ENCODE measurements around the gene HGS. TPM values are rescaled to one million over a fixed set of nuclear protein-coding genes. Genes with fewer than 3 reads are reported as not detected.
A peak's percentile ranks its signal among the peaks of the same experiment; 100 is the strongest.

HGS gene, protein sequence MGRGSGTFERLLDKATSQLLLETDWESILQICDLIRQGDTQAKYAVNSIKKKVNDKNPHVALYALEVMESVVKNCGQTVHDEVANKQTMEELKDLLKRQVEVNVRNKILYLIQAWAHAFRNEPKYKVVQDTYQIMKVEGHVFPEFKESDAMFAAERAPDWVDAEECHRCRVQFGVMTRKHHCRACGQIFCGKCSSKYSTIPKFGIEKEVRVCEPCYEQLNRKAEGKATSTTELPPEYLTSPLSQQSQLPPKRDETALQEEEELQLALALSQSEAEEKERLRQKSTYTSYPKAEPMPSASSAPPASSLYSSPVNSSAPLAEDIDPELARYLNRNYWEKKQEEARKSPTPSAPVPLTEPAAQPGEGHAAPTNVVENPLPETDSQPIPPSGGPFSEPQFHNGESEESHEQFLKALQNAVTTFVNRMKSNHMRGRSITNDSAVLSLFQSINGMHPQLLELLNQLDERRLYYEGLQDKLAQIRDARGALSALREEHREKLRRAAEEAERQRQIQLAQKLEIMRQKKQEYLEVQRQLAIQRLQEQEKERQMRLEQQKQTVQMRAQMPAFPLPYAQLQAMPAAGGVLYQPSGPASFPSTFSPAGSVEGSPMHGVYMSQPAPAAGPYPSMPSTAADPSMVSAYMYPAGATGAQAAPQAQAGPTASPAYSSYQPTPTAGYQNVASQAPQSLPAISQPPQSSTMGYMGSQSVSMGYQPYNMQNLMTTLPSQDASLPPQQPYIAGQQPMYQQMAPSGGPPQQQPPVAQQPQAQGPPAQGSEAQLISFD
- total RNA-seq = 100 to 1,000 TPM; 146 to 162 (median 147) TPM

DNA sequence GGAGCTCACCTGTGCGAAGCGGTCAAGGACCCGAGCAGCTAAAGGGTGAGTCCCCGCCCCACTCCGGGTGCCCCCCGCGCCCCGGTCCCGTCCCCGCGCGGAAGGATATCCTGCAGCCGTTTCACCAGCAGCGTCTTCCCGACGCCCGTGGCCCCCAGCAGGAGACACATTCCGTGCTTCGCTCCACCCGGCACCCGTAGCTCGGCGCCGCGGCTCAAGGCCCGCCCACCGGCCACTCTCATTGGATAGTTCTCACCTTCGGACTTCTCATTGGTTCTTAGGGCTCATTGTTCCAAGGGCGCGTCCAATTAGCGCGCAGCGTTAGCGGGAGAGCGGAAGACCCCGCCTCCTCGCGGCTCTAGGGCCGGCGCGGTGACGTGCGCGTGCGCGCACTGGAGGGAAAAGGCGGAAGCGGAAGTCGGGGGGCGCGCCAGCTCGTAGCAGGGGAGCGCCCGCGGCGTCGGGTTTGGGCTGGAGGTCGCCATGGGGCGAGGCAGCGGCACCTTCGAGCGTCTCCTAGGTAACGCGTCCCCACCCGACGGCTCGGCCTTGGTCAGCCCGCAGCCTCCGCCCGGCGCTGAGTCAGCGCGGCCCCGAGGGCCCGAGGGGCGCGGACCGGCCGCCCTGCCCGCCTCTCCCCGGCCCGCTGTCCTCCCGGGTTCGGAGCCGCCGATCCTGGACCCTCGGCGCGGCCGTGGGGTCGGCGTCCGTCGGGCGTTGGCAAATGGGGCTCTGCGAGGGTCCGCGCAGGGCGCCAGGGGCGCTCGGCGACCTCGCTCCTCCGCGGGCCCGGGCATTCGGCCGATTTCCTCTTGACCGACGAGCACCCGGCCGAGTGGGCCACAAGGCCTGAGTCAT lies at the start of gene HGS, which contains the start of gene ARL16:
HGS (plus strand) TSS at position 428 of the 858 bp plus-strand sequence; CDS start at position 484, 56 bp downstream.
ARL16 (minus strand) TSS at position 214 of the 858 bp plus-strand sequence; CDS start at position 170, 44 bp downstream.
- H3K4me1 Mint-ChIP-seq (ENCODE audit: low read depth) = peaks cover 26% of the 10 kb centered on the region

DNA sequence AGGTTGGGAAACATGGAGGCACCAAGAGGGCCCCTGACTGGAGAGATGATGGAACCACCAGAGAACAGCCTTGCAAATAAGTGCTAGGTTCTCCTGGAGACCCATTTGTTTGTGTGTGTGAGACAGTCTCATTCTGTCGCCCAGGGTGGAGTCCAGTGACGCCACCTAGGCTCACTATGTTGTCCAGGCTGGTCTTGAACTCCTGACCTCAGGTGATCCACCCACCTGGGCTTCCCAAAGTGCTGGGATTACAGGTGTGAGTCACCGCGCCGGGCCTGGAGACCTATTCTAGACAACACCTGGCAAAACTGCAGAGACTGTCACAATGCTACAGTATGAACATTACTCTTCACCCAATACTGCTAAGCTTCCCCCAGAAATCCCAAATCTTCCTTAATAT lies 48.4 kb upstream of the HGS start:
- no peaks in the 10 kb centered on the region for H3K27me3 Mint-ChIP-seq (ENCODE audit: low read depth)
- H3K4me3 Mint-ChIP-seq = peak overlapping the region; percentile 96
- peaks cover 26% of the 10 kb centered on the region for H3K4me1 Mint-ChIP-seq (ENCODE audit: low read depth)
- DNase-seq = no peak
- no peaks in the 10 kb centered on the region for H3K9me3 Mint-ChIP-seq
- no peaks in the 10 kb centered on the region for H3K36me3 Mint-ChIP-seq (ENCODE audit: insufficient read depth)
- no peak for ATAC-seq

More for the DNA sequence above, at the start of gene HGS, which contains the start of gene ARL16:
- no peaks in the 10 kb centered on the region for H3K27me3 Mint-ChIP-seq (ENCODE audit: low read depth)
- DNase-seq (peak; percentile 96), ATAC-seq (peak; percentile 95 to 96)
- peaks cover 16% of the 10 kb centered on the region for H3K36me3 Mint-ChIP-seq (ENCODE audit: insufficient read depth)
- H3K9me3 Mint-ChIP-seq = no peaks in the 10 kb centered on the region
- H3K4me3 Mint-ChIP-seq = peak within 1 kb of the TSS; percentile 94

DNA sequence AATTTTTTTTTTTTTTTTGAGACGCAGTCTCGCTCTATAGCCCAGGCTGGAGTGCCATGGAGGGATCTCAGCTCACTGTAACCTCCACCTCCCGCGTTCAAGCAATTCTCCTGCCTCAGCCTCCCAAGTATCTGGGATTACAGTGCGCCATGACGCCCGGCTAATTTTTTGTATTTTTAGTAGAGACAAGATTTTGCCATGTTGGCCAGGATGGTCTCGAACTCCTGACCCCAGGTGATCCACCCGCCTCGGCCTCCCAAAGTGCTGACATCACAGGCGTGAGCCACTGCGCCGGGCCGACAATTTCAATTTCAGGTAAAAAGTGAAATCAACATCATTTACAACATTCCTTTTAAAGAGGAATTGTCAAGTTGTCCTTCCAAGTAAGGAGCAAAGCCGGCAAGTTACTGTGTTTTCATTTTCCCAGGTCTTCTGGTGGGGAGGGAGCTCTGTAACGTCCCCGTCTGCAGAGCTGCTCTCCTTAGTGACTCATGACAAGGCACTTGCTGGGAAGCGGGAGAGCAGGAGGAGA lies 47.8 kb upstream of the HGS start:
- DNase-seq = no peak
- H3K36me3 Mint-ChIP-seq (ENCODE audit: insufficient read depth) = no peaks in the 10 kb centered on the region
- peak overlapping the region; percentile 96 for H3K4me3 Mint-ChIP-seq
- peaks cover 26% of the 10 kb centered on the region for H3K4me1 Mint-ChIP-seq (ENCODE audit: low read depth)
- no peaks in the 10 kb centered on the region for H3K9me3 Mint-ChIP-seq
- ATAC-seq = peak; percentile 21 to 28
- no peaks in the 10 kb centered on the region for H3K27me3 Mint-ChIP-seq (ENCODE audit: low read depth)

DNA sequence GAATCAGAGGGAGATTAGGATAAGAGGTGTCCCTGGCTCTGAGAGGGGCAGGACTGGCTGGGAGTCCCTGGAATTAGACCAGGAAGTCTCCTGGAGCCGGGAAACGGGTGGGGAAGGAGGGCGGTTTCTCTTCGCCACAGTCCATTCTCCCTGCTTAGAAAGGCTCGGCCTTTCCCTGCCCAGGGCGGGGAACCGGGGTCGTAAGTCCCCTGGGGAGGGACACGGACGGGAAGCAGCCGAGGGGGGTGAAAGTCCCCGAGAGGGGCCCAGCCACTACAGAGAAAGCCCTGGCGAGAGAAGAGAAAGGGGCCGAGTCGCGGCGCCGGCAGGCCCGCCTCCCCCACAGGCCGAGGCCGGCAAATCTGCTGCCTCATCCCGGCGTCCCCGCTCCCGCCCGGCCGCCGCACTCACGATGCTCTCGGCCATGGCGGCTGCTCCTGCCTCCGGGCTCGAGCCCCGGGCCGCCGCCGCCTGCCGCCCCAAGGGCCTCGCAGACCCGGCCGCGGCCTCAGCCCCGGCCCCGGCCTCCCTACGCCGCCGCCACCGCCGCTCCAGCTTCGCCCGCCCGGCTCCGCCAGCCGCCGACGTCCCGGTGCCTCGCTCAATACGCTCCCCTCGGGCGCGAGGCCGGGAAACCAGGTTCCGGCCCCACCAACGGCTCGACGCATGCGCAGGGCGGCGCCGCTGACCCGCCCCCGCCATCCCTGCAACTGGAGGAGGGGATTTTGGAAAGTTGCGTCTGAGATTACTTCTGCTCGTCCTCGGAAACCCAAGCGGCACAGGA lies 47.1 kb upstream of the HGS start, which contains the start of the genes NPLOC4 and TSPAN10:
NPLOC4 (minus strand) TSS at position 608 of the 784 bp plus-strand sequence; CDS start at position 426, 182 bp downstream.
TSPAN10 (plus strand) TSS at position 692 of the 784 bp plus-strand sequence. CDS start 5,217 bp downstream, outside the sequence.
- Mint-ChIP-seq H3K36me3 (ENCODE audit: insufficient read depth) (no peaks in the 10 kb centered on the region), H3K9me3 (no peaks in the 10 kb centered on the region)
- peak; percentile 94 to 95 for ATAC-seq

DNA sequence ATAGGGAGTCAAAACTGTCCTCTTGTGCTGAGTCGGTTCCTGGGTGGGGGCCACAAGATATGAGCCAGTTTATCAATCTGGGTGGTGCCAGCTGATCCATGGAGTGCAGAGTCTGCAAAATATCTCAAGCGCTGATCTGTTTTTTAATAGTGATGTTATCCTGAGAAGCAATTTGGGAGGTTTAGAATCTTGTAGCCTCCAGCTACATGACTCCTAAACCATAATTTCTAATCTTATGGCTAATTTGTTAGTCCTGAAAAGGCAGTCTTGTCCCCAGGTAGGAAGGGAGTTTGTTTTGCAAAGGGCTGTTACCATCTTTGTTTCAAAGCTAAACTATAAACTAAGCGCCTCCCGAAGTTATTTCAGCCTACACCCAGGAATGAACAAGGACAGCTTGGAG lies 45.1 kb upstream of the HGS start:
- Mint-ChIP-seq H3K27me3 (ENCODE audit: low read depth) (no peaks in the 10 kb centered on the region), H3K9me3 (no peaks in the 10 kb centered on the region), H3K36me3 (ENCODE audit: insufficient read depth) (no peaks in the 10 kb centered on the region), H3K4me1 (ENCODE audit: low read depth) (peaks cover 16% of the 10 kb centered on the region), H3K4me3 (no peak overlapping the region)
- DNase-seq = no peak
- ATAC-seq = no peak

More for the DNA sequence above, 47.1 kb upstream of the HGS start, which contains the start of the genes NPLOC4 and TSPAN10:
- Mint-ChIP-seq H3K27me3 (ENCODE audit: low read depth) (no peaks in the 10 kb centered on the region), H3K4me3 (peak within 1 kb of the TSS; percentile 96), H3K4me1 (ENCODE audit: low read depth) (peaks cover 22% of the 10 kb centered on the region)
- peak; percentile 85 for DNase-seq

DNA sequence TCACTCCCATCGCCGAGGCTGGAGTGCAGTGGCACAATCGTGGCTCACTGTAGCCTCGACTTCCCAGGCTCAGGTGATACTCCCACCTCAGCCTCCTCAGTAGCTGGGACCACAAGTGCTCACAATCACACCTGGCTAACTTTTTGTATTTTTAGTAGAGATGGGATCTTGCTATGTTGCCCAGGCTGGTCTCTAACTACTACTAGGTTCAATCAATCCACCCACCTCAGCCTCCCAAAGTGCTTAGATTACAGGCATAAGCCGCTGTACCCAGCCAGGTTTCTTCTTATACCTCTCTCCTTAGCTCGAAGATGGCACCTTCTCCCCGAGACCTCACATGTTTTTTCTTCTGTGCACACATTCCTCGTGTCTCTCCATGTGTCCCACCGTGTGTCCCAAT lies 43.8 kb upstream of the HGS start:
- Mint-ChIP-seq H3K27me3 (ENCODE audit: low read depth) (no peaks in the 10 kb centered on the region), H3K4me3 (no peak overlapping the region), H3K36me3 (ENCODE audit: insufficient read depth) (no peaks in the 10 kb centered on the region), H3K4me1 (ENCODE audit: low read depth) (peaks cover 16% of the 10 kb centered on the region), H3K9me3 (no peaks in the 10 kb centered on the region)
- DNase-seq (no peak), ATAC-seq (no peak)

DNA sequence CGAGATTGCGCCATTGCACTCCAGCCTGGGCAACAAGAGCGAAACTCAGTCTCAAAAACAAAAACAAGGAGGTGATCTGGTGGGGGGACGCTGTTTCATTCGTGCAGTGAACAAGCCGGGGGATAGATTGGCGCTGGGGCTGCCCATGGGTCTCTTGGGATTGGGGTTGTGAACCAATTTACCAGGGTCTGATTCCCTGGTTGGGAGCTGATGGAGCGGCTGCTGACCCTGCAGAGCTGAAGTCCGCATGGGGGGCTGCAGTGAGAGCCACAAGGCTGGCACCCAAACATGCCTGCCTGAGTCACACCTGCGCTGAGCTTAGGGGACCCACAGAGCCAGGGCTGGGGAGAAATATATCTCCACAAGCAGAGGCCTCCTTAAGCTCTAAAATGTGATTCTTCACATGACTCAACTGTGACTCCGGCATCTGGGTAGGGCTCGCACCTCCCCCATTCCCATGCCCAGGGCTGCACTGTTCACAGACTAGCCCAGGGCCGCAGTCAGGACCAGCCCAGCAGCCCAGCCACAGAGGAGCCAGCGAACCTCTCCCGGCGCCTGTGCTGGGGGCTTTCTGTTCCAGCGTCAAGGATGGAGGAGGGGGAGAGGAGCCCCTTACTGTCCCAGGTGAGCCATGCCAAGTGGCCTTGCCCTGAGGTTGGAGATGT lies 41.9 kb upstream of the HGS start:
- Mint-ChIP-seq H3K36me3 (ENCODE audit: insufficient read depth) (no peaks in the 10 kb centered on the region), H3K4me1 (ENCODE audit: low read depth) (peaks cover 6% of the 10 kb centered on the region), H3K27me3 (ENCODE audit: low read depth) (peaks cover 2% of the 10 kb centered on the region), H3K4me3 (no peak overlapping the region), H3K9me3 (no peaks in the 10 kb centered on the region)
- no peak for ATAC-seq
- DNase-seq = no peak

DNA sequence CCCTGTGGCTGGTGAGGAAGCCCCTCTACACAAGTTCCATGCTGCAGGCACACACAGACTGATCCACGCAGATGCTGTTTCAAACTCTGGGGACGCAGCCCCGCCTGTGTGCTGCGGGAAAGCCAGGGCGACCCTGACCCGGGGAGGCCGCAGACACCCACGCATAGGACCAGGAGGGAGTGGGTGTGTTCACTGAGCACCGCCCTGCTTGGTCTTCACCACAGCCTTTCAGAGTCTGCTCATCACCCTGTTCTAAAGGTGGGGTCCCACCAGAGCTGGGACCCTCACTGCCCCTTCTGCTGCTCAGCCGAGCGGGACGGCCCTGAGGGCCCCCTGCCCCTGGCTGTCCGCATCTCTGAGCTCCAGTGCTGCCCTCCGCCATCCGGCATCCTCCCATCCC lies 39.3 kb upstream of the HGS start:
- Mint-ChIP-seq H3K4me1 (ENCODE audit: low read depth) (no peaks in the 10 kb centered on the region), H3K9me3 (no peaks in the 10 kb centered on the region), H3K36me3 (ENCODE audit: insufficient read depth) (no peaks in the 10 kb centered on the region), H3K4me3 (no peak overlapping the region), H3K27me3 (ENCODE audit: low read depth) (peaks cover 18% of the 10 kb centered on the region)
- no peak for ATAC-seq
- DNase-seq = no peak

DNA sequence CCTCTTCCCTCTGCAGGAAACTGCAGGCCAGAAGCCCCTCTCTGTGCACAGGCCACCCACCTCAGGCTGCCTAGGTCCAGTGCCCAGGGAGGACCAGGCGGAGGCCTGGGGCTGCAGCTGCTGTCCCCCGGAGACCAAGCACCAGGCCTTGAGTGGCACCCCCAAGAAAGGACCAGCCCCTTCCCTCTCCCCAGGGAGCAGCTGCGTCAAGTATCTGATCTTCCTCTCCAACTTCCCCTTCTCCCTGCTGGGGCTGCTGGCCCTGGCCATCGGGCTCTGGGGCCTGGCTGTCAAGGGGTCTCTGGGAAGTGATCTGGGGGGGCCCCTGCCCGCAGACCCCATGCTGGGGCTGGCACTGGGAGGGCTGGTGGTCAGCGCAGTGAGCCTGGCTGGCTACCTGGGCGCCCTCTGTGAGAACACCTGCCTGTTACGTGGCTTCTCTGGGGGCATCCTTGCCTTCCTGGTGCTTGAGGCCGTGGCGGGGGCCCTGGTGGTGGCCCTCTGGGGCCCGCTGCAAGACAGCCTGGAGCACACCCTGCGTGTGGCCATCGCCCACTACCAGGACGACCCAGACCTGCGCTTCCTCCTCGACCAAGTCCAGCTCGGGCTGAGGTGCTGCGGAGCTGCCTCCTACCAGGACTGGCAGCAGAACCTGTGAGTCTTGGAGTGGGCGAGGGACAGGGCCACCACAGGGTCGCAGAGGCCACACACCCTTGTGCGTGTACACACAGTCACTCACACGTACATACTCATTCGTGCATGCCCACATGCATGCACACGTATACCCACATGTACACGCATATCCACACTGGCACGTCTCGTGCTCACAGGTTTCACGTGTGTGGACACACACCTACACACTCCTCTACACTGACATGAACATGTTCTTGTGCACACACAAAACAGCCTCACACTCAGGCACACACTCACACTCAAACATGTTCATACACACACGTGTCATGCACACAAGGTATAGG lies 38.5 kb upstream of the HGS start:
- Mint-ChIP-seq H3K4me1 (ENCODE audit: low read depth) (no peaks in the 10 kb centered on the region), H3K27me3 (ENCODE audit: low read depth) (peaks cover 21% of the 10 kb centered on the region), H3K4me3 (no peak overlapping the region), H3K36me3 (ENCODE audit: insufficient read depth) (no peaks in the 10 kb centered on the region), H3K9me3 (no peaks in the 10 kb centered on the region)
- DNase-seq (no peak), ATAC-seq (no peak)

DNA sequence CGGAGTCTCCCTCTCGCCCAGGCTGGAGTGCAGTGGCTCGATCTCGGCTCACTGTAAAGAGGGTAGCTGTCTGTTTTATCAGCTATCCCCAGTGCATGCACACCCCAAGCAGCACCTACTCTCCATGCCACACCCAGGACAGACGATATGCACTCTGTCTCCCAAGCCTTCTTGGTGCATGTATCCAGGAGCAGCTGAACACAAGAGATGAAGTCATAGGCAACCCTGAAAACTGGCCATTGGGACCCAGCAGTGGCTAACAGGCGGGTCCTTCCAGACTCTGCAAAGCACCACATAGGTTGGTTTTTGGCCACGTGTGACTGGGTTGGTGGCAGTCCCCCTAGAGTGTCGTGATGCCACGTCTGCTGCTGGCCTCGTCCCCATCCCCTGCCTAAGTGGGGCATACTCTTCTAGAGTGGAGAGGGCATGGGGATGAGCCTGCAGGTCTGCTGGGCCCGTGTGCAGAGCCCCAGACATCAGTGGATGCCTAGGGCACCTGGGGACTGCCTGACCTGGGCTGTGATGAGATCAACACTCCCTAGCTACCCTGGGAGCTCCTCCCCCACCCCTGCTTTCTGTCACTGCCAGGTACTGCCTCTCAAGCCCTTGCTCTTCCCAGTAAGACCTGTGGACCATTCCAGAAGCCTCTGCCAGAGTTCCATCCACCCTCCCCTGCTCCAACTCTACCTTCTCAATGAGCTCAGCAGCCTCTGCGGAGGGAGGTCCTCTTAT lies 36.8 kb upstream of the HGS start:
- H3K4me1 Mint-ChIP-seq (ENCODE audit: low read depth) = no peaks in the 10 kb centered on the region

DNA sequence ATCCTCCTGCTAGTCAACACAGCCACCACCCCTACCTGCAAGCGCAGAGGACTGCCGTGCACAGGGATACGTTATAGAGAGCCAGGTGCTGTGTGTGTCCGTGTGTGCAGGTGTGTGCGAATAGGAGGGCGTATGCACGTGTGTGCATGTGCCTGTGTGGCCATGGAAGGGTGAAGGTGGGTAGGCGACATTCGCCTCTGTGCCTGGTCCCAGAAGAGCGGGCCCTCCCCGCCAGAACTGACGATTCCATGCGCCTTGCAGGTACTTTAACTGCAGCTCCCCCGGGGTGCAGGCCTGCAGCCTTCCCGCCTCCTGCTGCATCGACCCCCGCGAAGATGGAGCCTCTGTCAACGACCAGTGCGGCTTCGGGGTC lies 36.2 kb upstream of the HGS start:
- no peaks in the 10 kb centered on the region for H3K4me1 Mint-ChIP-seq (ENCODE audit: low read depth)
- DNase-seq (no peak), ATAC-seq (peak in 1 of 2 donors; percentile 28)
- no peaks in the 10 kb centered on the region for H3K9me3 Mint-ChIP-seq
- H3K36me3 Mint-ChIP-seq (ENCODE audit: insufficient read depth) = no peaks in the 10 kb centered on the region
- H3K27me3 Mint-ChIP-seq (ENCODE audit: low read depth) = peaks cover 27% of the 10 kb centered on the region
- H3K4me3 Mint-ChIP-seq = no peak overlapping the region

More for the DNA sequence above, 36.8 kb upstream of the HGS start:
- Mint-ChIP-seq H3K27me3 (ENCODE audit: low read depth) (peaks cover 27% of the 10 kb centered on the region), H3K4me3 (no peak overlapping the region), H3K9me3 (no peaks in the 10 kb centered on the region), H3K36me3 (ENCODE audit: insufficient read depth) (no peaks in the 10 kb centered on the region)
- ATAC-seq = no peak
- no peak for DNase-seq
